A673 (cell line): Measurements from ENCODE around the gene GET4.

Source experiments
- CTCF ChIP-seq: fragments of 300-800, 200-600 bp; sonication (generic); conservative IDR thresholded peaks from 2 replicates; pipeline ENCODE4 v1.5.1; 2017; ENCODE audit warnings: low read depth, mild to moderate bottlenecking, antibody characterized with exemption, low read length, moderate library complexity, mixed read lengths
- EZH2 ChIP-seq: fragments of 200-600 bp; sonication (generic); IDR thresholded peaks from 2 replicates; pipeline ENCODE4 v1.6.1; 2017; ENCODE audit warnings: borderline replicate concordance, low read depth, mild to moderate bottlenecking, mixed read lengths, antibody characterized with exemption, low read length; ENCODE audit not compliant: poor library complexity, severe bottlenecking

- TF ChIP-seq EZH2 (no peak), CTCF (no peak)
Measured at GRCh38 chr7:837001-837400, 39.4 kb upstream of the GET4 start.
